ENCODE results near the gene RNF183. TPM values are rescaled to one million over a fixed set of nuclear protein-coding genes. Genes with fewer than 3 reads are reported as not detected.
"Not testable (repeated sequence)": the region's sequence is repeated elsewhere in the genome, so short reads cannot be mapped to it uniquely, and the experiment has no call there.

Gene RNF183
- total RNA-seq, 1 donor from 2014 or later: not detected

DNA sequence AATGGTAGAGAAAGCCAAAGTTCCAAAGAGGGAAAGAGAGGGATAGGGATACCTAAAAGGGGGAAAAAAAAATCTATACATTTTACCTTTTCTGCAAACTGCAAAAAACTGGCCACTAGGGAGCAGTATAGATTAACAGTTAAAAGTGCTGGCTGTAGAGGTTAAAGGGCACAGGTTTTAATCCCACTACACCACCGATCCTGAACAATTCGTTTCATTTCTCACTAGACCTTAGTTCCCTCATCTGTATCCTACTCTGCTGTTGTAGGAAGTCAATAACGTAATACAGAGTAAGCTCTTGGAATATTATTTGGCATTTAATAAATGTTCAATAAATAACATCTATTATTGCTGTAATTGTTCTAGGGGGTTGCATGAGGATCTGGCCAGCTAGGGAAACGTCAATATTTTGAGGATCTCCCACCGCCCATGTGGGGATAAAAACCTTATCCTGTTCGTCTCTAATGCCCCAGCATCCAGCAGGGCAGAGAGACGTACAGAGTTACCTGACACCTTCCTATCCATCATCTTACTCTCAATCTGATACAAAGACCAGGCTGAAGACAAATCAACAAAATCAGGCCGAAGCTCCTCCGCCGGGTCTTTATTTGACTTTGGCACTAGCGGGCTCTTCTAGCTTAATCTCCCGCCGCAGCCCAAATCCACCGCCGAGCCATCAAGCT is 28.6 kb downstream of the RNF183 start:
- DNase-seq (ENCODE audit: low read depth in 2 of 2): peak; percentile 72 to 82

DNA sequence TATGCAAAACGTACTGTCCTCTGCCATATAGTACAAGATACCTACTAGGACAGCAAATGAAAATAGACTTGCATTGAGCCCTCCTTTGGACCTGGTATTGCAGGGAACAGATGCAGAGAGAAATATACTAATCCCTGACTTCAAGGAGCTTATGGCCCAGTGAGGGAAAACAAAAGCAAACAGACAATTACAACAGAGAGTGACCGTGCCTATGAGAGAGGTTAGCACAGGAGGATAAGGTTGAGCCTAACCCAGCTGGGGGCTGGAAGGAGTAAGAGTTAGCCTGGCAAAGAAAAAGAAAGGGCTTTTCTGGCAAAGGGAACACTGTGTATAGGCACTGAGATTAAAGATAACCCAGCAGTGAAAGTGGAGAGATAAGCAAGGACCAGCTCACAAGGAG is 33.3 kb downstream of the RNF183 start:
- no peak for DNase-seq (ENCODE audit: low read depth in 2 of 2)

DNA sequence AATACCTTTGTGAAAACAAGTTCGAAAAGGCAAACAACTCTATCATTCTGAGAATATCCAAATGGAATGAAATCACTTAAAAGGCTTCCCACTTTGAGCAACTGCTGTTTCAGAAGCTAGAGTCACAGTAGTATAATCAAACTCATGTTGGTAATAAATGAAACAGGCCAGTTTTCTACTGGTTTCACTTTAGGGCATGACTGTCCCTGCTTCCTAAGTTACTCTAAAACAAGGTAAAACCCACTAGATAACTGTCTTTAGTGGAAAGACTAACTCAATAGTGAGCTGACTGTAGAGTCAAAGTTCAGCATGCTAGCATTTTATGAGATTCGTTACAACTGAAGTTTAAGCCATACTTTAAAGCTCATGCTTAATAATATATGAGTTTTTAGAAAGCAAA is 33.8 kb downstream of the RNF183 start:
- DNase-seq (ENCODE audit: low read depth in 2 of 2): no peak

DNA sequence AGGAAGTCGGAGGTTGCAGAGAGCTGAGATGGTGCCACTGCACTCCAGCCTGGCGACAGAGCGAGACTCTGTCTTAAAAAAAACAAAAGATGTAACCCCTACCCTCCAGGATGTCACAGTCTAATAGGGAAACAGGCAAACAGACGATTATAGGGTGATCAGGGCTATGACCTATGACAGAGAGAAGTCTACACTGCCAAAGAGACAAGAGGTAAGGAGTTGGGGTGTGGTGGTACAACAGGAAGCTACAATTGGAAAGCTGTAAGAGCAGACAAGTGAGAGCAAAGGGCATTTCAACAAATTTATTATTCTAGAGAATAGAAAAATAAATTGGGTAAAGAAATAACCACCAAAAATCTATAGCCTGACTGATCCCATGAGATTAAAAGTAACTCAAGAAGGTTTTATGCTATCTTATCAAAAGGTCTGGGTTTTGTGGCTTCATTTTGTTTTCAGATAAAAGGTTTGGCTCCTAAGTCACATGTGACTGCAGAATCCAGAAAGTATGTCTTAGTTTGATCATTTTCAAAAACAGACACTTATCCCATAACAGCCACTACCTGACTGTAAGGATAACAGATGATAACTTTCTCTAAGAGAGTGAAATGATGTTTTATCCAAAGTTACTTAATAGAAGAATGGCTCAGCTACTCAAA is 35.1 kb downstream of the RNF183 start:
- DNase-seq (ENCODE audit: low read depth in 2 of 2): no peak

DNA sequence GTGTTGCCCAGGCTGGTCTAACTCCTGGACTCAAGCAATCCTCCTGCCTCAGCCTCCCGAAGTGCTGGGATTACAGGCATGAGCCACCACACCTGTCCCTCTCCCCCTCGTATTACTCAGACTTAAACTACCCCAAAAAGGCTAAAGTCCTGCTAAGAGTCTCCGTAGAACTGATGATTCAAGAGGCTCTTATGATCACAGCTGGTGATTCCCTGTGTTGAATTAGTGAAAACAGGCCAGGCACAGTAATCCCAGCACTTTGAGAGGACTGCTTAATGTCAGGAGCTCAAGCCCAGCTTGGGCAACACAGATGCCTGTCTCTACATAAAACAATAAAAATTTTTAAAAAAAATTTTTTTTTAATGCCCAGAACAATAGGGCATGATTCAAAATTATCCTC is 37.0 kb downstream of the RNF183 start:
- no peak for DNase-seq (ENCODE audit: low read depth in 2 of 2)

DNA sequence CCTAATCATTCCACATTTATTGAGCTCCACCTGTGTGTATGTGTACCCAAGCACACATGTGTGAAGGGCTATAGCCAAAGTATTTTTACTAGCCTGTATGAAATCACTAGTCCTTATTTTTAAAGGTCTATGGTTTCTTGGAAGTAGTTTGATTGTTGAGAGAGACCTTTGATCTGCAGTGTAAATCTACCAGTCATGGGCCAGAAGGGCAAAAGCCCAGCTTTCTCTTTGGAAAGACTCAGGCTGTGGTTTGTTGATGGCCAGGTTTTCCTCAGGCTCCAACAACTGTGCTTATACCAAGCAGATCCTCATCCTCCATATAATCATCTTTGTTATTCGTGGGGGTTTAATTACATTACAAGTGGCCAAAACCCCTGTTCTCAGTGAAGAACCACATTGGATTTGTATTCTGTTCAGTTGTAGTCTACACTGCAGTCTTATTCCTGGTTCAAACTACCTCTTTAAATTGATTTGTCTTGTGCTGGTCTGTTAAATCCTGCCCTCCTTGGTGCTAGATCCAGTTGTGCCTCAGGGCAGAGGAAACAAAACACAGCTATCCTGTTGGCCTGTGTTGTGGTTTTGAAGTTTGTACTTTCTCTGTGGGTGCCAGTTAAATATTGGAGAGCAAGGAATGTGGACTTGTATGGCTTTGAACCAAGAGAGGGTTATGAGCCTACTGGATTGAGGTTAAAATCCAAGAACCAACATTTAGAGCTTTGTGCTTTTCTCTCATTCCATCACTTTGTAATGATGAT is 41.1 kb downstream of the RNF183 start:
- DNase-seq (ENCODE audit: low read depth in 2 of 2): no peak

DNA sequence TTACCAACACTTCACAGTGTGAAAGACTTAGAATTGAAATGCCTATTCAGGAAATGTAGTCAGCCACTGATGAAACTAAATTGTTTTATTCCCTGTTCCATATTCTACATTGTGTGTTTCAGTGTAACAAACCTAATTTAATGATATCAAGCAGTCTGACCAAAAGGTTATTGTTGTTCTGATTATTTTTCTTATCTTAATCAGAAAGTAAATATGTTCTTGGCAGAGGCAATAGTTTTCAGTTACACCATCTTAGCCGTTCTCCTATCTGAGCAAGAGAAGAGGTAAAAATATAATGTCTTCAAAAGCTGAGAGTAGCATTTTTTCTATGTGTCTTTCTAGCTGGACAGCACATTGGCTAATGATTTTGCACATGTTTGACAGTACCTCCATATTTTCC is 44.9 kb downstream of the RNF183 start:
- no peak for DNase-seq (ENCODE audit: low read depth in 2 of 2)

DNA sequence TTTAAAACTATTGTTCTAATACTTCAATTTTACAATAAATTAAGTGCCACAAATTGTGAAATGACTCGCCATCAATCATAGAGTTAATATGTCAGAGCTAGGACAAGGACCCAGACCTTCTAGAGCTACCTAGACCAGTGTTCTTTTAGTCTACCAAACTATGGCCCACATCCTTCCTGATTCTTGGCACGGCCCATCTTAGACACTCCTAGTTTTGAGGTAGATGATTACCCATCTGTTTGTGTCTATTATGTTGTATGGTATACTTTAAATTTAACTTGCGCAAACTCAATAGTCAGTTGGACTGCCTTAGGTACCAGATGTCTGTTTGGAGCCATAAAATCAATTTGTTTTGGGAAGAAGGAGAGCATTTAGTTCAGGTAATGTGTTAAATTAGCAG is 45.3 kb downstream of the RNF183 start:
- no peak for DNase-seq (ENCODE audit: low read depth in 2 of 2)

DNA sequence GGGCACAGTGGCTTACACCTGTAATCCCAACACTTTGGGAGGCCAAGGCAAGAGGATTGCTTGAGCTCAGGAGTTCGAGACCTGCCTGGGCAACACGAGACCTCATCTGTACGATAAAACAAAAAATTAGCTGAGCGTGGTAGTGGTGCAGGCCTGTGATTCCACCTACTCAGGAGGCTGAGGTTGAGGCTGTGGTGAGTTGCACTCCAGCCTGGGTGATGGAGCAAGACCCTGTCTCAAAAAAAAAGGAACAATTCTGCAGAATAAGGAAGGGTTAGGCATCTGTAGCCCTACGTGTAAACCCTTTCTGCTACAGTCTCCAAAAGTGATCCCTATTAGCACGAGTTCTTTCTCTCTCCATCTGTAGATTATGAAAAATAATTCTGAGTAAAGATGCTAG is 47.7 kb downstream of the RNF183 start:
- DNase-seq (ENCODE audit: low read depth in 2 of 2): no peak

DNA sequence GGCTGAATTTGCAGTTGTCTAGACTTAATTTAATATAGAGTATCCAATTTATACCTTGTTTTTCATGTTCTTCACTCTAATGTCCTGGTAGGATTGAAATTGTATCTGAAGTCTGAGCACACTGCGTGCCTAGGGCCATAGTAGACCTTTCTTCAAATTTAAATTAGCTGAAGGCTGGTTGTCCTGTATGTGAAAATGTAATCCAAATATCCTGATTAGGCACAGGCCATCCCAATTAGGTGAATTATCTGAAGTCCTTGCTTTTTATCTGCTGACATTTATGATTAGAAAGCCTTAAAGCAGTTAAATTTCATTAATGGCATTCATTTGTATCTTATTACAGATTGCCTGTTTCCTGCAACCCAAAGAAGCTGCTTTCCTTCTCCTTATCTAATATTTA is 48.2 kb downstream of the RNF183 start:
- DNase-seq (ENCODE audit: low read depth in 2 of 2): no peak

DNA sequence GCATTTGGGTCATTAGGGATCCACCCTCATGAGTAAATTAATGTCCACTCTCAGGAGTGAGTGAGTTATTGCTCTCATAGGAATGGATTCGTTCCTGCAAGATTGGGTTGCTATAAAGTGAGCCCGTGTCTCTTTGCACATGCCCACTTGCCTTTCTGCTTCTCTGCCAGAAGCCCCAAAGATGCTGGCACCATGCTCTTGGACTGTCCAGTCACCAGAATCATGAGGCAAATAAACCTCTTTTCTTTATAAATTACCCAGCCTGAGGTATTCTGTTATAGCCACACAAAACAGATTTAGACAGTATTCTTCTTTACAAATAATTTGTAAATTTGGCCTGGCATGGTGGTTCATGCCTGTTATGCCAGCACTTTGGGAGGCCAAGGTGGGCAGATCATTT is 52.4 kb downstream of the RNF183 start:
- no peak for DNase-seq (ENCODE audit: low read depth in 2 of 2)

DNA sequence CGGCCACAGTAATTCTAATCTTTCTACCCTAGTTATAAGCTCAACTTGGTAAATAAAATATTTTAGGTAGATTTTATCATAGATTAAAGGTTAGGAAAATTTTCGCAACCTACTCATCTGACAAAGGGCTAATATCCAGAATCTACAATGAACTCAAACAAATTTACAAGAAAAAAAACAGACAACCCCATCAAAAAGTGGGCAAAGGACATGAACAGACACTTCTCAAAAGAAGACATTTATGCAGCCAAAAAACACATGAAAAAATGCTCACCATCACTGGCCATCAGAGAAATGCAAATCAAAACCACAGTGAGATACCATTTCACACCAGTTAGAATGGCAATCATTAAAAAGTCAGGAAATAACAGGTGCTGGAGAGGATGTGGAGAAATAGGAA is 53.5 kb downstream of the RNF183 start:
- DNase-seq (ENCODE audit: low read depth in 2 of 2): not testable (repeated sequence)

DNA sequence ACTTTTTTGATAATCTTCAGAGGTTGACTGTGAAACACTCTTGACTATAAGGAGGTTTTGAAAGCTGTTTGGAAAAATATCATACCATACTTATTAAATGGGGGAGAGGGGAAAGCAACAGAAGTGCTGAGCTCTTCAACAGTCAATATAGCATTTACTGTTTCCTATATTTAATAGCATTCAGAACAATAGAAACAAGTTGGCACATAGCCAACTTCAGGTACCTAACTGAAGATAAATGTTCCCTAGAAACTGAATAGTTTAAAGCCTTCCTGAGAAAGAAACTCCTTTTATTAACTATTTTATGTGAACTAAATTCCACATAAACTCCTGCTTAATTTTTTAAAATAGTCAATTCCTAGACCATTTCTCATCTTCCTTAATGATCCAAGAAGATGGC is 55.5 kb downstream of the RNF183 start:
- peak; percentile 12 to 59 for DNase-seq (ENCODE audit: low read depth in 2 of 2)

Other genes starting within 250 kb of the RNF183 start
- gene ZFP37, start 246.7 kb downstream of the RNF183 start, total RNA-seq: 0.87 and 0.99 TPM in 2 replicates
- 4.4 and 6.5 TPM in 2 replicates for gene SLC31A2, start 152.4 kb downstream of the RNF183 start, total RNA-seq
- 8.3 and 14.7 TPM in 2 replicates for gene FKBP15, start 82.1 kb downstream of the RNF183 start, total RNA-seq
- 12.4 and 13.7 TPM in 2 replicates for gene SLC31A1, start 81.8 kb downstream of the RNF183 start, total RNA-seq
- gene CDC26, start 27.8 kb downstream of the RNF183 start, total RNA-seq: 33.7 and 34.2 TPM in 2 replicates
- 16.3 and 18.3 TPM in 2 replicates for gene PRPF4, start 27.7 kb downstream of the RNF183 start, total RNA-seq
- gene WDR31, start 36.9 kb upstream of the RNF183 start, total RNA-seq: 0.20 and 0.22 TPM in 2 replicates
- gene BSPRY, start 46.2 kb upstream of the RNF183 start, total RNA-seq: not detected in 2 replicates
- gene HDHD3, start 73.6 kb upstream of the RNF183 start, total RNA-seq: 4.4 and 8.9 TPM in 2 replicates
- gene ALAD, start 97.9 kb upstream of the RNF183 start, total RNA-seq: 10.9 and 14.1 TPM in 2 replicates
- 33.9 and 34.0 TPM in 2 replicates for gene POLE3, start 107.3 kb upstream of the RNF183 start, total RNA-seq
- gene C9orf43, start 107.4 kb upstream of the RNF183 start, total RNA-seq: 0.20 and 0.65 TPM in 2 replicates
- 126 and 198 TPM in 2 replicates for gene RGS3, start 160.4 kb upstream of the RNF183 start, total RNA-seq